OCI-LY1 (cell line): ENCODE measurements around the gene ANXA6.

Source experiments
- EZH2 ChIP-seq: fragments of 200-600 bp; sonication (generic), shearing (Covaris generic); IDR thresholded peaks from 2 replicates; pipeline ENCODE4 v1.8.0; 2017; ENCODE audit warnings: borderline replicate concordance, mixed run types, mild to moderate bottlenecking, antibody characterized with exemption, low read length, moderate library complexity, mixed read lengths
- TF ChIP-seq, protein P1 (sequence below): fragments of 200-600 bp; sonication (generic), shearing (Covaris generic); IDR thresholded peaks from 2 replicates; pipeline ENCODE4 v1.5.1; 2017; ENCODE audit warnings: mild to moderate bottlenecking, antibody characterized with exemption, low read length, moderate library complexity, mixed read lengths

- TF ChIP-seq, protein P1, sequence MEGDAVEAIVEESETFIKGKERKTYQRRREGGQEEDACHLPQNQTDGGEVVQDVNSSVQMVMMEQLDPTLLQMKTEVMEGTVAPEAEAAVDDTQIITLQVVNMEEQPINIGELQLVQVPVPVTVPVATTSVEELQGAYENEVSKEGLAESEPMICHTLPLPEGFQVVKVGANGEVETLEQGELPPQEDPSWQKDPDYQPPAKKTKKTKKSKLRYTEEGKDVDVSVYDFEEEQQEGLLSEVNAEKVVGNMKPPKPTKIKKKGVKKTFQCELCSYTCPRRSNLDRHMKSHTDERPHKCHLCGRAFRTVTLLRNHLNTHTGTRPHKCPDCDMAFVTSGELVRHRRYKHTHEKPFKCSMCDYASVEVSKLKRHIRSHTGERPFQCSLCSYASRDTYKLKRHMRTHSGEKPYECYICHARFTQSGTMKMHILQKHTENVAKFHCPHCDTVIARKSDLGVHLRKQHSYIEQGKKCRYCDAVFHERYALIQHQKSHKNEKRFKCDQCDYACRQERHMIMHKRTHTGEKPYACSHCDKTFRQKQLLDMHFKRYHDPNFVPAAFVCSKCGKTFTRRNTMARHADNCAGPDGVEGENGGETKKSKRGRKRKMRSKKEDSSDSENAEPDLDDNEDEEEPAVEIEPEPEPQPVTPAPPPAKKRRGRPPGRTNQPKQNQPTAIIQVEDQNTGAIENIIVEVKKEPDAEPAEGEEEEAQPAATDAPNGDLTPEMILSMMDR: no peak
- TF ChIP-seq EZH2: no peak
Observed at GRCh38 chr5:151101746-151102145, 55.8 kb downstream of the ANXA6 start.
